NCI-H2196 treated with DMSO at 0.1 percent for 48 hours (cell line): ENCODE measurements around the gene MSL1.
A peak's percentile ranks its signal among the peaks of the same experiment; 100 is the strongest.

ENCODE experiments used
- DNase-seq: peaks from one replicate; lab custom pipeline; 2025; ENCODE audit not compliant: unreplicated experiment; lab: John Stamatoyannopoulos, UW

The MSL1 gene

GRCh38 chr17:40090237-40091119 lies 31.3 kb upstream of the MSL1 start:
- no peak for DNase-seq

GRCh38 chr17:40091691-40092397 lies 29.9 kb upstream of the MSL1 start:
- DNase-seq: no peak

- no peak for DNase-seq
Observed at GRCh38 chr17:40092581-40092980, 29.2 kb upstream of the MSL1 start.

- no peak for DNase-seq
Observed at GRCh38 chr17:40093005-40093579, 28.7 kb upstream of the MSL1 start.

- no peak for DNase-seq
Observed at GRCh38 chr17:40093580-40094201, 28.1 kb upstream of the MSL1 start.

GRCh38 chr17:40094874-40095273 lies 26.9 kb upstream of the MSL1 start:
- no peak for DNase-seq

GRCh38 chr17:40095351-40095943 lies 26.3 kb upstream of the MSL1 start:
- no peak for DNase-seq

- no peak for DNase-seq
Observed at GRCh38 chr17:40095944-40096791, 25.6 kb upstream of the MSL1 start.

GRCh38 chr17:40097087-40097486 lies 24.7 kb upstream of the MSL1 start:
- DNase-seq: no peak

GRCh38 chr17:40097931-40098845 lies 23.6 kb upstream of the MSL1 start:
- no peak for DNase-seq

- DNase-seq: peak; percentile 85
Observed at GRCh38 chr17:40098846-40099618, 22.7 kb upstream of the MSL1 start.

GRCh38 chr17:40099619-40100418 lies 22.0 kb upstream of the MSL1 start:
- DNase-seq: no peak

- no peak for DNase-seq
Observed at GRCh38 chr17:40100419-40100668, 21.4 kb upstream of the MSL1 start, which contains the start of gene NR1D1. TSS of gene NR1D1 (minus strand) at chr17:40100589. CDS start at chr17:40100094, 495 bp downstream.

- peak; percentile 72 for DNase-seq
Observed at GRCh38 chr17:40100669-40101366, 21.0 kb upstream of the MSL1 start.

- DNase-seq: no peak
Observed at GRCh38 chr17:40101367-40102210, 20.2 kb upstream of the MSL1 start.

- no peak for DNase-seq
Observed at GRCh38 chr17:40103071-40103661, 18.6 kb upstream of the MSL1 start.
